HG03342 (cell line): ENCODE data around the gene CHTF18.
"Not testable (repeated sequence)": the region's sequence is repeated elsewhere in the genome, so short reads cannot be mapped to it uniquely, and the experiment has no call there.

ENCODE experiments used
- ATAC-seq: cut with Tn5 transposase; IDR thresholded peaks from one replicate; pipeline ENCODE4 v1.9.1; 2021; ENCODE audit warnings: mild to moderate bottlenecking, moderate library complexity; ENCODE audit not compliant: unreplicated experiment

CHTF18 gene

DNA sequence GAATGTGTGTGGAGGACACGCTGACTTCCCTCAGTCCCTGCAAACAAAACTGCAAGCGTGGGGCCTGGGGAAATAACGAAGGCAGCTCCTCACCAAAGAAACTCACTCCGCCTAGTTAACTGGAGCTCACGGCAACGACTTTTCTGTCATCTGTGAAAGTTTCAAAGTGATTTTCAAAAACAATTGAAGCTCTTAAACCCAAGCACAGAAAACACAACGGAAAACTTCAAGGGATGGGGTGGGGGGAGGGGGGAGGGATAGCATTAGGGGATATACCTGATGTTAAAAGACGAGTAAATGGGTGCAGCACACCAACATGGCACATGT lies 15.3 kb downstream of the CHTF18 start:
- ATAC-seq = no peak

DNA sequence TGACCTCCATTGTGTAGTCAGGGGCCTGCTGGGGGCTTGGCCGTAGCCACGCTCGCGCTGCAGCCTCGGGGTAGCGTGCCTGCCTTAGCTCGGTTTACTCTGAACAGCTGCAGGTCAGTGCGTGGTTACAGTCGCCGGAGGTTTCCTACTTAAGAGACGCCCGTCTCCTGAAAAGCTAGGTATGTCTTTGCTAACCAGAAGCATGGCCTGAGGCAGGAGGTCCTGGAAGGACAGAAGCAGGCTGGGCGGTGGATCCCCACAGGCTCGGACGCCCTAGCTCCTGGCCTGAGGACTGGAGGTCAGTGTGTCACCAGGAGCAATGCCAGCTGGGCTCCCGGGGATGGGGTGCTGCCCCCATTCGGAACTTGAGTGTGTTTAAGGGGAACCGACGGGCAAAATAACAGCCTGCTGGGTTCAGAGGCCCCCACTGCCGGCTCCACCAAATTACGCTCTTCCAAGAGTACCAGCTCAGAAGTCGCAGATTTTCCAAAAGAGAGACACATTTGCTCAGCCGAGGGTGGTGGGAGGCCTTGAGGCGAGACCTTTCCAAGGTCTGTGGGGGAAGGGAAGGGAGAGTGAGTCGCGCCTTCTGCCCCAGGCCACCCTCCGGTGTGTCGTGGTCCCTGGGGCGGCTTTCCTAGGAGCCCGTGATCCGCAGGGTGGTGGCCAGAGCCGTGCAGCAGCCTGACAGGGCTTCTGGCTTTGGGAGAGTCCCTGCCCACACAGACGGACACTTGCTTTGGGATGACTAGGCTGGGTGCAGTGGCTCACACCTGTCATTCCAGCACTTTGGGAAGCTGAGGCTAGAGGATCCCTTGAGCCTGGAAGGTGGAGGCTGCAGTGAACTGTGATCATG lies 16.0 kb downstream of the CHTF18 start:
- no peak for ATAC-seq

DNA sequence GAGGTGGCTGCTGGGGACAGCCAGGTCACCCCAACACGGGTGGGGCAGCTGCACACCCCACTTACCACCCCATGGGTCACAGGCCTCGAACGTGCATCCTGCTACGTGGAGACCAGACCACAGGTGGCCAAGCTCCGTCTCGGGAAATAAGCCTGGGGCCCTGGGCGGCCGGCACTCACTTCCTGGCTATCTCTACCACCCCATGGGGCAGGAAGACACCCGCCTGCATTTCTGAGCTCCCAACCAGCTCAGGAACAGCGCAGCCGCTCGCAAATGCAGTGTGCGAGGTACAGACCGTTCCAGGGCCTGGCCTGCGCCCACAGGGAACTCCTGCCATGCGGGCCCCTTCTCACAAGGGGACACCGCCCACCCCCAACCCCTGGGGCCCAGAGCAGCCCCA lies 17.1 kb downstream of the CHTF18 start:
- ATAC-seq = no peak

DNA sequence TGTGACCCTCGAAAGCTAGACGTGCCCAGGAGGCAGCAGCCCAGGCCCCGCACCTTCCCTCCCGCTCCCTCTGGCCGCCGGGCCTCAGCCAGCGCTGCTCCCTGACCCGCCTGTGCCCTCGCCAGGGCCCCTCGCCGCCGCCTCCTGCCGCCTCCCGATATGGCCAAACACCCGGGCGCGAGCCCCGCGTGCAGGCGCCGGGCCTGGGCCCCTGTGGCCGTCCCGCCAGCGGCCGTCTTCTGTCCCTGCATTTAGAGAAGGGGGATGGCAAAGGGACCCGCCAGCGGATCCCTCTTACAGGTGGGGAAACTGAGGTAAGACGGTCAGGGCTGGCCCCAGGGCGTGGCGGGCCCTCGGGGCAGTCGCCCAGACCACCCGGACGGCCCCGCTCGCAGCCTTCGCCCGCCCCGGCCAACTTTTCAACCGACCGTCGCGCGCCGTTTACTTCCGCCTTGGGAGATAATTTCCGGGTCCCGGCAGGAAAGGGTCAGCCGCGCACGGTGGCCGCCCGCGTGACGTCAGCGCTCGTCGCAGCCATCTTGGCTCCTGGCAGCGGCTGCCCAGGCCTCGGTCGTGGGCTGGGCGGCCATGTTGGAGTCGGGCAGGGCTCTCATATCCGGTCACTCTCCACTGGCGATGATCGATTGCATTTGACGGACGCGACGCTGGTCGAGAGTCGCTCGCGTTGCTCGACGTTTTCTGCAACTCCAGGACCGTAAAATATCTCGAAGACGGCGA lies 19.1 kb downstream of the CHTF18 start:
- ATAC-seq = peak; percentile 81

DNA sequence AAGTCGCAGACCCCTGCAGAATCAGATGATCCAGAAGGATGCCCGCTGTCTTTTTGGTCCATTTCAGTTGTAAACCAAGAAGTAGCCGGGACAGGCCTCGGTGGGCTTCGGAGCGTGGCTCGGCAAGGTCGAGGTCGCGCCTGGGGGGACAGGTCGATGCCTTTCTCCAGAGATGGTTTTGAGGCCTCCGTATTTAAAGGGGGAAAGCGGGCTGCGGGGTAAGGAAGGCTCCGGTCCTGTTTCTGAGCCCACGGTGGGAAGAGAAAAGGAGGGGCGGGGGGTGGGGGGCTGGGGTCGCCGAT lies 19.6 kb downstream of the CHTF18 start:
- ATAC-seq = no peak

DNA sequence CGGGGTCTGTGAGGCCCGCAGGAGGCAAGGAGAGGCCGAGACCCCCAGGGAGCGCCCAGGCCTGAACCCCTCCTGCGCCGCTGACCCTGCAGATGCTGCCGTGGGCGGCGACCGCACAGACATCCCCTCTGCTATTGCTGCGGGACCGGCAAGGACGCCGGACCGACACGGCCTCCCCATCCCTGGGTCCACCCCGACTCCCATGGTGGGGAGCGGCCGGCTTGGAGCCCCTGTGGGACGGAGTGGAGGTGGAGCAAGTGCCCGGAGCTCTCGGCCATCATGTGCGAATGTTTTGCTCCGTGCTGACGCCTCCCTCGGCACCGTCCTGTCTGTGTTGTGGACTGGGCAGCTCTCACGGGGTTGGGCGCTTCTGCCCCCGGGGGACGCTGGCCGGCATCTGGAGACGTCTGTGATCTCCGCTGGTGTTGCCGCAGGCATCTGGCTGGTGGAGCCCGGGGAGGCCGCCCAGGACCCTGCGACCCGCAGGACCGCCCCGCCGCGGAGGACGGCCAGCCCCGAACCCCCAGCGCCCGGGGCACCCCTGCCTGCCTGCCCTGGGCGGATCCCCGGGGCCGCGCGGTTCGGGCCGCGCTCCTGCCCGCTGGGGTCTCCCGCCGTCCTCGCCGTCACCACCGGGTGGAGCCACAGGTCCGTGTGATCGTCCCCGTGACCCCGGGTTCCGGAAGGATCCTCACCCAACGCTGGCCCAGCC lies 24.9 kb downstream of the CHTF18 start:
- no peak for ATAC-seq

DNA sequence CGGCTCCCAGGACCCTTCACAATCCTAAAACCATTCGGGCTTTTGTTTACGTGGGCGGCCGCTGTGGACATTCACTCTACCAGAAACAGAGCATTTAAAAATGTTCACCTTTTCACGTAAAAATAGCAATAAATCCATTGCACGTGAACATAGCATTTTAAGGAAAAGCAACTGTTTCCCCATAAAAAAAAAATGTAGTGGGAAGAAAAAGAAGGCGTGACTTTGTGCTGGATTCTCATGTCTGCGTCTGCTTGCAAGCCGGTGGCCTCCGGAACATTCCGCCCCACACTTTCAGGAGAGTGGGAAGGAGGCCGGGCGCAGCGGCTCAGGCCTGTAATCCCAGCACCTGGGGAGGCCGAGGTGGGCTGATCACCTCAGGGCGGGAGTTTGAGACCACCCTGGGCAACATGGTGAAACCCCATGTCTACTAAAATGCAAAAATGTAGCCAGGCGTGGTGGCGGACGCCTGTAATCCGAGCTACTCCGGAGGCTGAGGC lies 25.5 kb downstream of the CHTF18 start:
- no peak for ATAC-seq

DNA sequence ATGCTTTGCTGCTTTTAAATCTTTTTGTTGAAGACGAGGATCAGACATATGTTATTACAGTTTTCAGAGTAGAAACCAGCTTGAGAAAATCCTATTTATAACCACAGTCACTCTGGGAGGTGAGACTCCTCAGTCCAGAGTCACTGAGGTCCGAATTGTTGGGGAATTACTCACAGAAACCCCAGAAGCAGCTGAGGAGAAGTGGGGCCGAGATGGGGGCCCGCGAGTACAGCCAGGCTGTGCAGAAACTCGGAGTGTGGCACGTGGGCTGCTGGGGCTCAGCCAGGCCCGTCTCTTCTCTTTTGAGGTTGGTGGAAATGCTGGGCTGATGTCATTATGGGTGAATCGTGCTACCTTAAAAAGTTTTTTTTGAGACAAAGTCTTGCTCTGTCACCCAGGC lies 26.6 kb downstream of the CHTF18 start:
- no peak for ATAC-seq

DNA sequence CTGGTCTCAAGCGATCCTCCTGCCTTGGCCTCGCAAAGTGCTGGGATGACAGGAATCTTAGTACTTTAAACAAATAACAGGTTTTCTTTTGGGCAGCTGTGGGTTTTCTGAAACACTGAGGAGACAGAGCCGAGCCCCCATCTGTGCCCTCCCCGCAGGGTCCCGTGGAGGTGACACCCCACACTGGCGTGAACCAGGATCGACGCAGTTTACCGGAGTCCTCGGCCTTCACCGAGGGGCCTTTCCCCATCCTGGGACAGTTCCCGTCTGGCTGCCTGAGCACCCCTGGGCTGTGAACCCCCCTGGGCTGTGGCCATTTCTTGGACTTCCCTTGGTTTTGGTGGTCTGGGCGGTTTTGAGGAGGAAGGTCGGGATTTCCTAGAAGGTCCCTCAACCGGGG lies 27.4 kb downstream of the CHTF18 start:
- ATAC-seq = no peak

DNA sequence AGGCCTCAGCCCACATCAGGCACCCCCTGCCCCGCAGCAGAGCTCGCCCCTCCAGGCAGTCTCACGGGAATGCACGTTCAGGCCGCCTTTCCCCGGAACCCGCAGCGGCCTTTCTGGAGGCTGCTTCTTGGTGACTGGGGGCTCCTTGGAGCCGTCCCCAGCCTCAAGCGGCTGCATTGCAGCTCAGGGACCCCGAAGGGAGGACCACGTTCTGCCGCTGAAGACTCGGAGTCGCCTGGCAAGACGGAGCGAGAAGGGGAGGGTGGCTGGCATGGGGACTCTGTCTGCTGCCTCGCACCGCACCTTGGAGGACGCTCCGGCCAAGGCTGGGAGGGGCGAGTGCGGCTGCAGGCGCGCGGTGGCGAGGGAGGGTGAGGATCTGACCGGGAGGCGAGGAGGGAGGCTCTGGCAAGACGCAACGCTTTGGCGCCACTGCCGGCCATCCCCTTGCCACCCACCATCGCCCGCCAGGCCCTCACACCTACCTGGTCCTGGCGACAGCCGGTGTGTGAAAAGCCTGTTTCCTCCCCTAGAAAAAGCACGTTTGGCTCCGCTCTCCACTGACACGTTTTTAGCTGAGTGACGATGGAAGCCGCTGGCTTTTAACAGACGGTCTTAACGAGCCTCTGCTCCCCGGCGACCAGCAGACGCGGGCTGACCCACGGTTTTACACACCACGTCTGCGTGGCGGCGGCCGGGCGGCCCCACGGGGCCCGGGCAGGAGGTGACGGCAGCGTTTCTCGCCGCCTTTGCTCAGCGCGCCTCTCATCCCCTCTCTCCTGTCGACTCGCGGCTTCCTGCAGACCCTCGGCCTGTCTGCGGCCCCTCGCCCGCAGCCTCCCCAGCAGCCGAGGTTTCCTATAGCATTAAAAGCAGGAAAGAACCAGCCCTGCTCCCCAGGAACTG lies 28.8 kb downstream of the CHTF18 start:
- ATAC-seq = no peak

DNA sequence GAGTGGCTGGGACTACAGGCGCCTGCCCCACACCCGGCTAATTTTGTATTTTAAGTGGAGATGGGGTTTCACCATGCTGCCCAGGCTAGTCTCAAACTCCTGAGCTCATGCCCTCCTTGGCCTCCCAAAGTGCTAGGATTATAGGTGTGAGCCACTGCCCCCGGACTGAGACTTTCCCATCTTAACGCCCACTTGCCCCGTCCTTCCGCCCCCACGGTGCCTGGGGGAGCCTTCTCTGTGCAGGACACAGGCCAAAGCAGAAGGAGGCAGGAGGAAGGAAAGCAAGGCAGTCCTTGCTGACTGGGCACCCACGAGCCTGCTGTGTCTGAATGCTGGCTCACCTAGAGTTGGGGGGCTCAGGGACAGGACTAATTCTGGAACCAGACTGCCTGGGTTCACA lies 29.7 kb downstream of the CHTF18 start:
- ATAC-seq = no peak

DNA sequence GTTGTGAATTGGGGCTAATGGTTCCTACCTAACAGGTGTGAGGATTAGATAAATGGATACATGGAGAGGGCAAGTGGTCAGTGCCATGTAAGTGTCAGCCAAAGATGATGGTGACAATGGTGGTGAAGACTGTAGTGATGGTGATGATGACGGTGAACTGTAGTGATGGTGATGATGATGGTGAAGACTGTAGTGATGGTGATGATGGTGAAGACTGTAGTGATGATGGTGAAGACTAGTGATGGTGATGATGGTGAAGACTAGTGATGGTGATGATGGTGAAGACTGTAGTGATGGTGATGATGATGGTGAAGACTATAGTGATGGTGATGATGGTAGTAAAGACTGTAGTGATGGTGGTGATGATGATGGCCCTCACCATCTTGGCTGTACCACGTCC lies 30.2 kb downstream of the CHTF18 start:
- ATAC-seq = no peak

DNA sequence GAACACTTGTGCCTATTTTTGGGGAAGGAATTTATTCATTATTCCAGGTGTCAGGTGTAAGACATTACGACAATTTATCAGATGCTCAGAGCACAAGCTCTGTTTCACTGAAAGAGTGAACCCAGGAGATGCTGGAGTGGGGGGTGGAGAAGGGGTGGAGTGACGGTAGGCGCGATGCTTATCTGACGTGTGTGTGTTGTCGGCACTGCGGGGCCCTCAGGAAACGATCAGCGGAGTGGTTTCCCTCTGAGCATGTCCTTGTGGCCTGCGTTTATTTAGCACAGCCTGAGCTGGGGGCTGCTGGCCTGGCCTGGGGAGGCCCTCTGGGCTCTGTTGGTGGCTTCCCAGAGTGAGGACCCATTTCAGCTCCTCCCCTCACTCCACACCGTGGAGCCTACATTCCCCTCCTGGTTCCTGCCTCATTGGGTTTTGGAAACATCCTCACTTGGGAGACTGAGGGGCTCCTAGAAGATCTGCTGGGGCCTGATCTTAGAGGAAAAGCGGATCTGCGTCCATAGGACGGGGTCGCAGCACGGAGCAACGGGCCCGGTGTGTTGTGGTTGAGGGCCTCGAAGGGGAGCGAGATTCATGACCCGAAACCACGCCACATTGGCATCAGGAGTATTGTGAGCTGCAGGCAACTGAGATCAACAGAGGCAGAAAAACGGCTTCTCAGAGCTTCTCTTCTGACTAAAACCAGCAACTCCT lies 31.1 kb downstream of the CHTF18 start:
- ATAC-seq = no peak

DNA sequence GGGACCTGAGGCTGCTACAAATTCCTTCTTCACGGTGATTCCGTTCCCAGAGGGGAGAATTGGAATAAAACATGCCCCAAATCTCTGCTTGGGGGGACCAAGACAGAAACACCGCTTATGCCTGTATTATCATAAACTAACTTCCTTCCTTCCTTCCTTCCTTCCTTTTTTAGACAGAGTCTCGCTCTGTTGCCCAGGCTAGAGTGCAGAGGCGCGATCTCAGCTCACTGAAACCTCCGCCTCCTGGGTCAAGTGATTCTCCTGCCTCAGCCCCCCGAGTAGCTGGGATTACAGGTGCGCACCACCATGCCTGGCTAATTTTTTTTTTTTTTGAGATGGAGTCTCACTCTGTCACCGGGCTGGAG lies 31.6 kb downstream of the CHTF18 start:
- ATAC-seq = not testable (repeated sequence)

DNA sequence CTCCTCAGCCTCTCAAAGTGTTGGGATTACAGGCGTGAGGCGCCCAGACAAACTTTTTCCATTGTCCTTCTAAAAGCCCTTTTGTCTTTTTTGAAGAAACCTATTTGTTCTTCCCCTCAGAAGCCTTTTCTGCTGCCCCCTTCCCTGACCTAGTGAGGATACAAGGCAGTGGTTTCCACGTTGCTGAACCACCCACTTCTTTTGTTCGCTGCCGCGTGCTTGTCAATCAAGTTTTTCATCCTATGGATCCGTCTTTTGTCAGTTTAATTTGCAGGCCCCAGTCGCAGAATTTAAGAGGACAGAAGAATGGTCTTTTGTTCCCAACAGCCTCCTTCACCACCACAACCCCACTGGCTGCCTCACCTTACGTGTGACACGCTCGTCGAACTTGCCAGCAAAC lies 32.3 kb downstream of the CHTF18 start:
- ATAC-seq = no peak

DNA sequence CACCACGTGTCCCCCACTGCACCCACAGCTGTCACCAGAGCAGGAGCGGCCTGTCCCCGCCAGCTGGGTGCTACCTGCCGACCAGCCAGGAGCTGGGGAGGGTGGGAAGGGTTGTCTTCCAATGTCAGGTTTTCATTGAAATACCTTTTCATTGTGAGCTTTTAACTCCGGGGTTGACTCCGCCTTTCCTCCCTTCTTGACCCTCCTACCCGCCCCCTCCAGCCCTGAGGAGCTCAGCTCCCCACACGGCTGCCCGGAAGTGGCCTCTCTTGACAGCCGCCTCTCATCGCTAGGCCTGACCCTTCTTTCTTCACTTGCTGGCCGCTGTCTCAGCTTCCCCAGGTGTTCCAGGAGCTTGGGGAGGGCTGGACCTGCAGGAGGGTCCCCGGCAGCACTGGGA lies 33.3 kb downstream of the CHTF18 start:
- no peak for ATAC-seq

DNA sequence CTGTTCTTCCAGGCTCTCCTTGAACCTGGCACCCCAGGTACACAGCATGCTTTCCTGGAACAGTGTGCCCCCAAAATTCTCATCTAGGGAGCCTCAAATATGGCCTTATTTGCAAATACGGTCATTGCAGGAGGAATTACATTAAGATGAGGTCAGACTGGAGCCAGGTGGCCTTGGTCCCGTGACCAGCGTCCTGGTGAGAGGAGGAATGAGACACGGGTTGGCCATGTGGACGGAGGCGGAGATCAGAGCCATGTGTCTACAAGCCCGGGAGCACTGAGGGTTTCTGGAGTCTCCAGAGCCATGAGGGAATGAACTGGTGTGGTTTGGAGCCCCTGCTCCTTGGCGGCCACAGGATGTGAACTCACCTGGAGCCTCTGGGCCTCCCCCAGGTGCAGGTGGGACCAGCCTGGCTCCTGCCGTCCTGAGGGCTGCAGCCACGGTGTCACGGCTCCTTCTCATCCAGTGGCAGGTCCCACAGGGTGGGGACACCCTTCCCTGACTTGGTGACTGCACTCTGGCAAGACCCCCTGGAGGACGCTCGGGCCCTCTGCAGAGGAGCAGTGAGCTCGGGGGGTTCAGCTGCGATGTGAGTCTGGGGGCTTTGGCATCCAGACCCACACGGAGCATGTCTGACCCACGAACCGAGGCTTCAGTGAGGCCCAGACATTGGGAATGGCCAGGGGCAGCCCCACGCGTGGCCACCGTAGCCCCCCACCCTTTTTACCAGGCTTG lies 33.9 kb downstream of the CHTF18 start:
- no peak for ATAC-seq

DNA sequence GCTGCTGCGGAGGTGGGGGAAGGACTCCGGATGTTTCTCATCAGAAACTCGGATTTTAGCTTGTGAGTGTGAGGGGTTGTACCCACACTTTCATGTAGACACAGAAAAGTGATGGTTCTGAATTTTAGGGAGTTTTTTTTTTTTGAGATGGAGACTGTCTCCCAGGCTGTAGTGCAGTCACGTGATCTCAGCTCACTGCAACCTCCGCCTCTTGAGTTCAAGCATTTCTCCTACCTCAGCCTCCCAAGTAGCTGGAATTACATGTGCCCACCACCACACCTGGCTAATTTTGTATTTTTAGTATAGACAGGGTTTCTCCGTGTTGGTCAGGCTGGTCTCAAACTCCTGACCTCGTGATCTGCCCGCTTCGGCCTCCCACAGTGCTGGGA lies 34.5 kb downstream of the CHTF18 start:
- ATAC-seq = no peak

DNA sequence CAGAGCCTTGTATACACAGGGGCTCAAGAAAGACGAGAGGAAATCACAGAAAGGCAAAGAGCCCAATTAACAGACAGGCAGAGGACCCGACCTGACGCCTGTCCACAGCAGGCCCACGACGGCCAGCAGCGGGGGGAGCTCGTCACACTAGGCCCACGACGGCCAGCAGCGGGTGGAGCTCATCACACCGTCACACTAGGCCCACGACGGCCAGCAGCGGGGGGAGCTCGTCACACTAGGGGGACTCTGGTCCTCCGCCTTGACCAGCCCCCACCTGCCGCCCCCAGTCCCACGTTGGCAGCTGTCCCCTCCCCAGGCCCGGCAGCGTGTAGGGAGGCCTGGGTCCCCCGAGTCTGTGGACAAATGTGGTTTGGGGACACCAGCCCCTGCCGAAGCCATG lies 35.8 kb downstream of the CHTF18 start:
- ATAC-seq = no peak

DNA sequence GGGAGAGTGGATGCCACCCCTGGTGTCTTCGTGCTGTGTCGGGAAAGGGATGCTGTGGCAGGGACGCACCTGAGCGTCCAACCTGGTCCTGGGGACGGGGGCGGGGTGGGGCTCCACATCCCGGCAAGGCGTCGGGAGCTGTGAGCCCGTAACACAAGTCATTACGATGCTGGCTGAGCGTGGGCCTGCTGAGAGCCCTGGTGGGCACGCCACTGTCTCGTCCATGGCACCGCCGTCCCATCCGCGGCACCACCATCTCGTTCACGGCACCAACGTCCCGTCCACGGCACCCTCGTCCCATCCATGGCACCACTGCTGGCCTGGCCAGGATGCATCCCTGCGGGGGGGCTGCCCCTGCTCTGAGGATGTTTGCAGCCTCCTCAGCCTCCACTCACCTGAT lies 36.2 kb downstream of the CHTF18 start:
- ATAC-seq = no peak
